ENCODE data around the gene PIGW. TPM values are rescaled to one million over a fixed set of nuclear protein-coding genes. Genes with fewer than 3 reads are reported as not detected.
A peak's percentile ranks its signal among the peaks of the same experiment; 100 is the strongest.

The PIGW gene
- total RNA-seq, 2 donors from 2014 or later = 3.7 to 7.5 TPM

DNA sequence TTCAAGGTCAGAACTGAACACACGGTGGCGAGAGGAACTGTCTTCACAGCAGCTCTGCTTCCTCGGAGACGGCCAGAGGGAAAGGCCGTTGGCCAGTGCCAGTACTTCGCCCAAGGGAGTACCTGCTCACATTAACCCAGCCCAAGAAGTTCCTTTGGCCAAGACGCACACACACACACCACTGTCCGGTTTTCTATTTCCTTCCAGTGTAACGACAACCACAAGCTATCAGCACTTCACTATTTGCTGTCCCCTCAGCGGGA, 9.2 kb downstream of the PIGW start:
- ATAC-seq = no peak
- no peaks in the 10 kb centered on the region for H3K27me3 Mint-ChIP-seq
- peaks cover 23% of the 10 kb centered on the region for H3K4me1 Mint-ChIP-seq
- H3K4me3 Mint-ChIP-seq = peak overlapping the region; percentile 97
- no peaks in the 10 kb centered on the region for H3K36me3 Mint-ChIP-seq (ENCODE audit: low read depth)
- no peak for DNase-seq
- H3K9me3 ChIP-seq (ENCODE audit: control insufficient read depth, low read length, poor library complexity, severe bottlenecking) = no peaks in the 10 kb centered on the region
- peak overlapping the region; percentile 99 for H3K27ac Mint-ChIP-seq

GRCh38 chr17:36544307-36545076, 9.7 kb downstream of the PIGW start, which contains the start of gene GGNBP2:
TSS of gene GGNBP2 (plus strand) at chr17:36544919. CDS start at chr17:36545725, 806 bp downstream.
- Mint-ChIP-seq H3K36me3 (ENCODE audit: low read depth) (no peaks in the 10 kb centered on the region), H3K4me1 (peaks cover 23% of the 10 kb centered on the region), H3K27ac (peak within 1 kb of the TSS; percentile 99), H3K4me3 (peak within 1 kb of the TSS; percentile 97), H3K27me3 (no peaks in the 10 kb centered on the region)
- ATAC-seq (peak; percentile 68), DNase-seq (peak; percentile 87 to 94 (median 88))
- H3K9me3 ChIP-seq (ENCODE audit: control insufficient read depth, low read length, poor library complexity, severe bottlenecking) = no peaks in the 10 kb centered on the region

- Mint-ChIP-seq H3K4me3 (peak overlapping the region; percentile 97), H3K36me3 (ENCODE audit: low read depth) (no peaks in the 10 kb centered on the region), H3K27me3 (no peaks in the 10 kb centered on the region), H3K4me1 (peaks cover 28% of the 10 kb centered on the region), H3K27ac (peak overlapping the region; percentile 99)
- H3K9me3 ChIP-seq (ENCODE audit: control insufficient read depth, low read length, poor library complexity, severe bottlenecking) = no peaks in the 10 kb centered on the region
- DNase-seq = no peak
- no peak for ATAC-seq
Observed at GRCh38 chr17:36545077-36545464, 10.3 kb downstream of the PIGW start.

DNA sequence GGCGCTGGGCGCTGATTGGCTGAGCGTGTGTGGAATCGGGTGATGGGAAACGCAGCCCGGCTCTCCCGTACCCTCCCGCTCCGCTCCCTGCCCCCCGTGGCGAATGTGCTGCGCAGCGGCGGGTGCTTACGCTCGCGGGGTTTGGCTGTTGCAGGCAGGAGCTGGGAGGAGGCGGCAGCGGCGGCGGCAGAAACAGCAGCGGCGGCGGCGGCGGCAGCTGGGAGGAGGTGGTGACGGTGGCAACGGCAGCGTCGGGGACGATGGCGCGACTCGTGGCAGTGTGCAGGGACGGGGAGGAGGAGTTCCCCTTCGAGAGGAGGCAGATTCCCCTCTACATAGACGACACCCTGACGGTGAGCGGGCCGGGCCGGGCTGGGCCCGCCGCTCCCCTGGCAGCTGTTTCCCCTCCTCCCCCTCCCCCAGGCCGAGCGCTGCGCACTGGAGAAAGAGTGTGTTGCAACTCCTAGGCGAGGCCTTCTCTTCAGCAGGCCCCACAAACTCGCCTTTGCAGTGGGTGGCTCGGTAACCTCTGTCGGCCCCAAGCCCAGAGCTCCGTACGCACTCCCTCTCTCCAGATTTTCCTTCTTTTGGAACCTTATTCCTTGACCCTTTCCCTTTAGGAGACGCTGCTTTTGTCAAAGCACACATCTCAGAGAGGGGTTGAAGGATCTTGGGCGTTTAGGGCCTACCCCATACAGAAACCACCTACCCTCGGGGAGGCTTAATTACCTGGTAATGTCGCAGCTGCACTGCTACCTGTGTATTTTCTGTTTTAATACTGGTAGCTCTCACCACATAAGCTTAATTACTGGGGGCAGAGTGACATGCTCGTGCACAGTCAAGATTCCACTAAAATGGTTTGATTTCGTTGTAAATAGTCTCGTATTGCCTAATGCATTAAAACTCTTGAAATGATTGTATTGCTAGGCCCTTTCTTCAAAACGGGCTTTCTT, 11.0 kb downstream of the PIGW start:
- no peaks in the 10 kb centered on the region for H3K27me3 Mint-ChIP-seq
- H3K4me3 Mint-ChIP-seq = peak overlapping the region; percentile 97
- DNase-seq (peak; percentile 93 to 97 (median 97)), ATAC-seq (peak; percentile 81)
- peak overlapping the region; percentile 99 for H3K27ac Mint-ChIP-seq
- H3K36me3 Mint-ChIP-seq (ENCODE audit: low read depth) = no peaks in the 10 kb centered on the region
- no peaks in the 10 kb centered on the region for H3K9me3 ChIP-seq (ENCODE audit: control insufficient read depth, low read length, poor library complexity, severe bottlenecking)
- peaks cover 34% of the 10 kb centered on the region for H3K4me1 Mint-ChIP-seq

DNA sequence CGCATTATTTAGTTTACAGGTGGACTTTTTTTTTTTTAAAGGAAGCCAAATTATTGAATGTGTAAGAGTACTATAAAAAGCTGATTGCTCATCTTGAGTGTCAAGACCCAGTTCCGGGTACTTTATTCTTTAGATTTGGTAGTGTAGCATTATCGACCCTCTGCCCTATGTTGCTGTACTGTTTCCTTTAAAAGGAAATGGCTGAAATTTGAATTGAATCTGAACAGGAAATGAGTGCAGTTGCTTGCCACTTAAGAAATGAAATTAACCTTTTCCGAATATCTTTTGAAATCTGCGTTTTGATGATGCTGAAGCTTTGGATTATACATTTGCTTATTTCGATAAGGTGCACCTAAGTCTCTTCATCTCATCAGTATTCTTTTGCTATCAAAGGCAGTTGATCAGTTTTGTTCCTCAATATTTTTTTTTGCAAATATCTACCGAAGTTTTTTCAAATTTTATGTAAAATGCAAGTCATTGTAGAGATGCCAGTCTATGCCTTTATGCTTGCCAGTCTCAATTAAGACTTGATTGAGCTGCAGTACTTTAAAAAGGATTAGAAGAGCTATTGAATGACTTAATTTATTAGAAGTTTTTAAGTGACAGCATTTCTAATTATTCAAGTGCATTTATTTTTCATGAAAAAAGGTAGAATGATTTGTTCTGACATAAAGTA, 11.8 kb downstream of the PIGW start:
- peak overlapping the region; percentile 99 for H3K27ac Mint-ChIP-seq
- H3K36me3 Mint-ChIP-seq (ENCODE audit: low read depth) = no peaks in the 10 kb centered on the region
- H3K4me3 Mint-ChIP-seq = peak overlapping the region; percentile 97
- no peaks in the 10 kb centered on the region for H3K9me3 ChIP-seq (ENCODE audit: control insufficient read depth, low read length, poor library complexity, severe bottlenecking)
- ATAC-seq (no peak), DNase-seq (no peak)
- peaks cover 39% of the 10 kb centered on the region for H3K4me1 Mint-ChIP-seq
- no peaks in the 10 kb centered on the region for H3K27me3 Mint-ChIP-seq

- Mint-ChIP-seq H3K36me3 (ENCODE audit: low read depth) (no peaks in the 10 kb centered on the region), H3K4me3 (no peak overlapping the region), H3K27me3 (no peaks in the 10 kb centered on the region), H3K4me1 (peaks cover 43% of the 10 kb centered on the region), H3K27ac (peak overlapping the region; percentile 99)
- H3K9me3 ChIP-seq (ENCODE audit: control insufficient read depth, low read length, poor library complexity, severe bottlenecking) = no peaks in the 10 kb centered on the region
- DNase-seq (no peak), ATAC-seq (no peak)
Observed at GRCh38 chr17:36547776-36548175, 13.0 kb downstream of the PIGW start.

- Mint-ChIP-seq H3K36me3 (ENCODE audit: low read depth) (no peaks in the 10 kb centered on the region), H3K4me3 (peak overlapping the region; percentile 67), H3K27me3 (no peaks in the 10 kb centered on the region), H3K27ac (peak overlapping the region; percentile 16), H3K4me1 (peaks cover 45% of the 10 kb centered on the region)
- ATAC-seq (peak; percentile 62), DNase-seq (no peak)
- no peaks in the 10 kb centered on the region for H3K9me3 ChIP-seq (ENCODE audit: control insufficient read depth, low read length, poor library complexity, severe bottlenecking)
Observed at GRCh38 chr17:36550491-36551417, 16.0 kb downstream of the PIGW start.

GRCh38 chr17:36553459-36553858, 18.7 kb downstream of the PIGW start:
- DNase-seq (no peak), ATAC-seq (no peak)
- Mint-ChIP-seq H3K4me3 (peak overlapping the region; percentile 68), H3K27me3 (no peaks in the 10 kb centered on the region), H3K36me3 (ENCODE audit: low read depth) (peaks cover 4% of the 10 kb centered on the region), H3K4me1 (peaks cover 49% of the 10 kb centered on the region), H3K27ac (peak overlapping the region; percentile 71)
- no peaks in the 10 kb centered on the region for H3K9me3 ChIP-seq (ENCODE audit: control insufficient read depth, low read length, poor library complexity, severe bottlenecking)

GRCh38 chr17:36566081-36566480, 31.3 kb downstream of the PIGW start:
- Mint-ChIP-seq H3K4me1 (peaks cover 21% of the 10 kb centered on the region), H3K36me3 (ENCODE audit: low read depth) (peaks cover 6% of the 10 kb centered on the region), H3K27me3 (no peaks in the 10 kb centered on the region), H3K4me3 (no peak overlapping the region), H3K27ac (no peak overlapping the region)
- no peaks in the 10 kb centered on the region for H3K9me3 ChIP-seq (ENCODE audit: control insufficient read depth, low read length, poor library complexity, severe bottlenecking)
- ATAC-seq (no peak), DNase-seq (no peak)

- no peak for ATAC-seq
- H3K9me3 ChIP-seq (ENCODE audit: control insufficient read depth, low read length, poor library complexity, severe bottlenecking) = no peaks in the 10 kb centered on the region
- DNase-seq = no peak
- Mint-ChIP-seq H3K36me3 (ENCODE audit: low read depth) (peaks cover 4% of the 10 kb centered on the region), H3K4me3 (no peak overlapping the region), H3K27ac (no peak overlapping the region), H3K27me3 (no peaks in the 10 kb centered on the region), H3K4me1 (peaks cover 14% of the 10 kb centered on the region)
Observed at GRCh38 chr17:36575028-36575427, 40.2 kb downstream of the PIGW start.

- Mint-ChIP-seq H3K4me1 (peaks cover 16% of the 10 kb centered on the region), H3K4me3 (no peak overlapping the region), H3K27me3 (no peaks in the 10 kb centered on the region), H3K36me3 (ENCODE audit: low read depth) (peaks cover 7% of the 10 kb centered on the region), H3K27ac (no peak overlapping the region)
- H3K9me3 ChIP-seq (ENCODE audit: control insufficient read depth, low read length, poor library complexity, severe bottlenecking) = no peaks in the 10 kb centered on the region
- DNase-seq (no peak), ATAC-seq (no peak)
Observed at GRCh38 chr17:36576793-36577192, 42.0 kb downstream of the PIGW start.

- no peak overlapping the region for H3K27ac Mint-ChIP-seq
- H3K4me3 Mint-ChIP-seq = no peak overlapping the region
- DNase-seq (no peak), ATAC-seq (no peak)
- H3K36me3 Mint-ChIP-seq (ENCODE audit: low read depth) = peaks cover 7% of the 10 kb centered on the region
- no peaks in the 10 kb centered on the region for H3K9me3 ChIP-seq (ENCODE audit: control insufficient read depth, low read length, poor library complexity, severe bottlenecking)
- H3K27me3 Mint-ChIP-seq = no peaks in the 10 kb centered on the region
- H3K4me1 Mint-ChIP-seq = peaks cover 11% of the 10 kb centered on the region
Observed at GRCh38 chr17:36578671-36579070, 43.9 kb downstream of the PIGW start.

Measured in T-helper 17 cell (primary cell).